Activated CD4-positive, alpha-beta T cell treated with anti-CD3 and anti-CD28 coated beads for 1 hour (primary cell): ENCODE data around the gene DICER1.

Experiments
- DNase-seq: peaks from one replicate; pipeline ENCODE4 v3.0.0-alpha.2; 2020

Gene DICER1

DNA sequence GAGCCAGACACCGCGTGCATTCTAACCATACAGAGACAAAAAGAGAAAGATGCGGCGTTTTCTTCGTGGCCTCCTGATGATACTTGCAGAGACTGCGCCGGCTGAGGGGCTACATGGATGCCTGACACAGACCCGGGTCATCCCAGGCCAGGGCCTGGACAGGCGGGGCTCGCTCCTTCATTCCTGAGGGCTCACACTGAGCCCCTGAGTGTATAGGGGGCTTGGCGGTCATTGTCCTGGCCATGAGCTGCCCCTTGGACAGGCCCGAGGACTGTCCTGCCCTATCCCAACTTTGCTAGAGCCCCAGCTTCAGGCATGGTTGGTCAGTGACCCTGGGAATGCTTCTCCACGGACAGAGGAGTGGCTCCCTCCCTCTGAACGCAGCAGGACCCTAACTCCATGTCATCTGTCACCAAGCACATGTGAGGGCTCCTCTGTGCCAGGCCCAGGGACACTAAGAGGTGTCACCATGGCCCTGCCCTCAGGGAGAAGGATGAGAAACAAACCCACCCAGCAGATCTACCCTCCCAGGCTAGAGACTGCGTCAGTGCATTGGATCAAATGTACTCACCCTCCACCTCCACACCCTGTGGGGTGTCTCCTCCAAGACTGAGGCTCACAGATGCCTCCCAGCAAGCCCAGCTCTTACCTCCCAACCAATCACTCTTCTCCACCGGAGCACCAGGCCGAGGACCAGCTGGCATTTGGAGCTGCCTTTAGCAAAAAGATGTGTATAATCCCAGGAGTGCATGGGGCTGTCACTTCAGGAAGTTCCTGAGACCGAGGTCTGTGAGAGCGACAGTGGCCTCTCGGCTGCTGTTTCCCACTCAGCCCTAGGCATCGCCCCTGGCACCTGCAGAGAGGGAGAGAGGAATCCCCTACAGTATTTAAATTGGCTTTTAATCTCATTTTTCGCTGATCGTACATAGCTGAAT, 102.7 kb downstream of the DICER1 start:
- DNase-seq: no peak

- DNase-seq: no peak
These were observed 105.2 kb downstream of the DICER1 start for GRCh38 chr14:95052016-95052585.

GRCh38 chr14:95049952-95050351, 107.4 kb downstream of the DICER1 start:
- DNase-seq: no peak

DNA sequence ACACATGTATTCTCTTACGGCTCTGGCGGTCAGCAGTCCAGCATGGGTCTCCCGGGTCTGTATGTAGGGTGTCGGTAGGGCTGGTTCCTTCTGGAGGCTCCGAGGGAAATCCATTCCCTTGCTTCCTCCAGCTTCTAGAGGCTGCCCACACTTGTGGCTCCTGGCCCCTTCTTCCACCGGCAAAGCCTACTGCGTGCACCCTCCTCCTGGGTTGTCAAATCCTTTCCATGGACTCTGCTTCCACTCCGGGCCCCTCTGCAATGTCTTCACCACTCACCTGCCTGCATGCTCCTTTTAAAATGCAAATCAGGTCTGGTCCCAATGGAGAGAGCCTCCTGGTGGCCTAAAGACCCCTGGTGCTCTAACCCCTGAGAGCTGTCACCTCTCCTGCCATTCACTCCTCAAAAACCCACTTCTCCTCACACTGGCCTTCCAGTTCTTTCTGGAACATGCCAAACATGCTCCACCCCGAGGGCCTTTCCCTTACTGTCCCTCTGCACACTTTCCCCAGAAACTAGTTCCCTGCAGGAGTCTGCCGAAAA, 108.5 kb downstream of the DICER1 start:
- DNase-seq: no peak

DNA sequence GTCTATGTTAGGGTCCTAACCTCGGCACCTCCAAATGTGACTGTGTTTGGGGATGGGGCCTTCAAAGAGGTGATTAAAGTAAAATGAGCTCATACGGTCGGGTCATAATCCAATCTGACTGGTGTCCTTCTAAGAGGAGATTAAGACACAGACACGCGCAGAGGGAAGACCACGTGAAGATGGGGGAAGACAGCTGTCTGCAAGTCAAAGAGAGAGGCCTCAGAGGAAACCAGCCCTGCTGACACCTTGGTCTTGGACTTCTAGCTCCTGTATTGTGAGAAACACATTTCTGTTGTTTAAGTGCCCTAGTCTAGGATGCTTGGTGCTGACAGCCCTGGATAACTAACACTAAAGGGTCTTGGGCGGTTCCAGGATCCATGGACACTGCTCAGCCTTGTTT, 109.6 kb downstream of the DICER1 start:
- no peak for DNase-seq

DNA sequence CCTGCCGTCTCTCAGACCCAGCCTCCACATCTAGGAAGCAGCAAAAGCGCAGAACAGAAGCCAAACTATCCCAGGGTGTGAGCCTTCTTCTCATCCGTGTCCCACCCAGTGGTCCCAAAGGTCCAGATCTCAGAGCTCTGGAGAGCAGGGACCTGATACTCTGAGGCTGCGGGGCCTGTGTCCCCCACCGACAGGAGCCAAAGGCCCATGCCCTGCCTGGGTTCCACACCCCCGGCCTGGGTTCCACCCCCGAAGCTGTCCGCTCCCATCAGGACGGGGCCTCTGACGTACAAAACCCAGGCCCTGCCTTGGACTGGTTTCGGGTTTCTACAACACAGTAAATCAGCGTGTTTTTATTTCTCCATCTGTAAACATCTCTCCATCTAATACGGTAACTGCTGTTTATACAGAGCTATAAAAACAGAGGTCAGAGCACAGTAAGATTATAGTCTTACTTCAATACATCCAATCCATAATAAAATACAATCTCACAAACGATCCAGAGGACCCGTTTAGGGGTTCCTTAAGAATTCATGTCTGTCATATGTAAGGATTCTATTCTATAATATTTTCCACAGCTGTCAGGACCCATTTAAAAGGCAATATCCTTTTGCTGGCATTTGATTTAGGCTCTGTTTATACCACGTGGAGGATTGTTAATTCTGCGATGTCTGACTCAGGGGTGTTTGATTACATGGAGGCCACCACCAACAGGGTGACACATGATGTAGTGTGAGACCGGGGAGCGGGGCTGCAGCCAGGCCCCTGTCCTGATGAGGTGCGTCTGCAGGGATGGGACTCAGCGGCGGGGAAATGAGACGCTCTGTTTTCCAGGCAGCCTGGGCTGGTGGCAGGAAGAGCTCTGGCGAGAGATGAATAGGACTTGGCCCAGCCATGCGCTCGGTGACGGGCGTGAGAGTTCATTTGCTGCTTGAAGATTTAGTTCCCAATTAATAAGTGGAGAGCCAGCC, 110.3 kb downstream of the DICER1 start:
- DNase-seq: no peak

GRCh38 chr14:95045836-95046430, 111.4 kb downstream of the DICER1 start:
- DNase-seq: no peak

DNA sequence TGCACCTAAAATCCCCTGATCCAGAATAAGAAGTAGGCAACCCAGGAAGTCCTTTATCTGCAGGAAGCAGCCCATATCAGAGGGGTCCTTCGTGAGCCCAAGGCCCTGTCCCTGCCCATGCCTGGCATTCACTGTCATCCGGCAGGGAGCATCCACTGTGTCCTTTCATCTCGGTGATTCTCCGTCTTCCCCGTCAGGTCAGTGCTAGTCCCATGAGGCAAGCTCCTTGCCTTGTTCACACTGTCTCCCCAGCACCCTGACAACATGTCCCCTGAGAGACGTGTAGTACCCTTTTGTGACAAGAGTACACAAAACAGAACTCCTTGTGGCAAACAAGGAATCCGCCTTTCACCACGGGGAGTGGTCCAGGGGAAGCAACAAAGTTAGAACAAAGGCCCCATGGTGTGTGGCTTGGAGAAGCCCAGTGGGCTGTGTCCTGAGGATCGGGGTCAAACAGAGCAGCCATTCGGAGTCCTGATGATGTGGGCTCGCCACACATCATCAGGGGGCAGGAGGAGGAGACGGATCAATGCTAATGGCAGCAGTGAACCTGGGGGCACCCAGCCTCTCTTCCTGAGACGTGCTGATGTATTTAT, 112.1 kb downstream of the DICER1 start:
- no peak for DNase-seq

- no peak for DNase-seq
These were observed 112.7 kb downstream of the DICER1 start for GRCh38 chr14:95044463-95045105.

GRCh38 chr14:95043732-95044462, 113.4 kb downstream of the DICER1 start:
- no peak for DNase-seq

DNA sequence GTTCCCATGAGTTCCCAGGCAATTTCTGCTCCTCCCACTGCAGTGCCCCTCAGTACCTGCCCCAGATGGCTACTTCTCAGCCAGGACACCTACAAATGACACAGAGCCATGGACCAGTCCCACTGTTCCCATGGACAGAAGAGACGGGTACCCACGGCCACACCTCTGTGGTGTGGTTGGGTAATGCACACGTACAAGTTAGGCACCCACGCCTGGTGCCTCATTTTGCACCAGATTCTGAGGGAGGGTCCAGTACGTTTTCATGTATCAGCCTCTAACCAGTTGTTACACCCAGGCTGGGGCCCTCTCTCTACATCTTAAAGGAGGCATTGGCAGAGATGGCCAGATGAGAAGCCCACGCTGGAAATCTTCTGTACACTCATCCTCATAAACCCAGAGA, 114.0 kb downstream of the DICER1 start:
- DNase-seq: no peak

GRCh38 chr14:95041477-95042020, 115.8 kb downstream of the DICER1 start:
- DNase-seq: no peak

- no peak for DNase-seq
These were observed 116.4 kb downstream of the DICER1 start for GRCh38 chr14:95040708-95041476.

GRCh38 chr14:95039993-95040348, 117.4 kb downstream of the DICER1 start:
- DNase-seq: no peak

- no peak for DNase-seq
These were observed 117.9 kb downstream of the DICER1 start for GRCh38 chr14:95039259-95039992.

- no peak for DNase-seq
These were observed 118.6 kb downstream of the DICER1 start for GRCh38 chr14:95038521-95039250.

- no peak for DNase-seq
These were observed 120.1 kb downstream of the DICER1 start for GRCh38 chr14:95037273-95037672.
